HUES6 (cell line): ENCODE measurements around the gene GRM4.
"Not testable (repeated sequence)": the region's sequence is repeated elsewhere in the genome, so short reads cannot be mapped to it uniquely, and the experiment has no call there.

ENCODE experiments used
- H3K27ac ChIP-seq: 2 replicates; pipeline ENCODE4 v1.7.0; 2013; ENCODE audit warnings: low read depth, mild to moderate bottlenecking, low read length, inconsistent platforms
- H3K27me3 ChIP-seq: 2 replicates; pipeline ENCODE4 v1.6.1; 2013; ENCODE audit warnings: low read length; ENCODE audit not compliant: control insufficient read depth, insufficient read depth
- H3K36me3 ChIP-seq: 2 replicates; pipeline ENCODE4 v1.6.1; 2013; ENCODE audit warnings: low read length; ENCODE audit not compliant: control insufficient read depth, insufficient read depth
- H3K4me1 ChIP-seq: 2 replicates; pipeline ENCODE4 v1.6.1; 2013; ENCODE audit warnings: low read length; ENCODE audit not compliant: control insufficient read depth, insufficient read depth
- H3K4me3 ChIP-seq: 2 replicates; pipeline ENCODE4 v1.5.1; 2013; ENCODE audit warnings: low read depth, low read length
- H3K9ac ChIP-seq: one replicate; pipeline ENCODE4 v1.6.1; 2013; ENCODE audit warnings: mild to moderate bottlenecking, low read length
- H3K9me3 ChIP-seq: 2 replicates; pipeline ENCODE4 v1.6.1; 2013; ENCODE audit warnings: low read depth, low read length; ENCODE audit not compliant: control insufficient read depth, insufficient read depth

GRM4 gene

DNA sequence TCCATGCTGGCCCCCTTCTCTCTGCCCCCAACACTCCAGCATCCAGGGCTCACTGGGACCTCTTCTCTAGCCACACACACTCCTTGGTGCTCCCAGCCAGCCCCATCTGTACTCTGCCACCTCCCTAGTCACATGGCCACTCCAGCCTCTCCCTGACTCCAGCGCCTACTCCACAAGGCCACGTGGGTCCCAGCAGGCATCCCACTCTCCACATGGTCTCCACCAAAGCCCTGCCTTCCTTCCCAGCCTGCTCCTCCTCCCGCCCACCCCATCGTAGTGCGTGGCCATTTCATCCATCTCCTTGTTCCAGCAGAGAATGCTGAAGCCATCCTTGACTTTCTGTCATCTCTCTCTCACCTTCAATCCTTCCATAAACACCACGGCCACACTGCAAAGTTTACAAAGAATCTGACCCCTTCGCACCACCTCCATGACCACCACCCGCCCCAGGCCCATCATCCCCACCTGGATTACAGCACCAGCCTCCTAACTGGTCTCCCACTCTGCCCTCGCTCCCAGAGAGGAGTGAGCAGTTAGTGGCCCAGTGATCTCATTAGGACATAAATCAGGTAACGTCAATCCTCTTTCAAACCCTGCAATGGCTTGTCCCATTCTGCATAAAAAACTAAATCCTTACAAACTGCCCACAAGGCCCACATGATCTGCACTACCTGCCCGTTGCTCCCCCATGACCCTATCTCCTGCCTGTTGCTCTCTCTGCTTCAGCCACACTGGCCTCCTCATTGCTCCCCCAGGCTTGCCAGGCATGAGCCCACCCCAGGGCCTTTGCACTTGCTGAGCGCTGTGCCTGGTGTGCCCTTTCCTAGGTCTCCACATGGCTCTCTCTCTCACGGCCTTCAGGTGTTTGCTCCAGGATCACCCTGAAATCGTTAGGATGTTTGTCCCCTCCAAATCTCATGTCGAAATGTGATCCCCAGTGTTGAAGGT is 96.2 kb downstream of the GRM4 start:
- H3K9me3 ChIP-seq = no peaks in the 10 kb centered on the region
- no peak overlapping the region for H3K4me3 ChIP-seq
- no peaks in the 10 kb centered on the region for H3K36me3 ChIP-seq
- no peaks in the 10 kb centered on the region for H3K27me3 ChIP-seq
- no peak overlapping the region for H3K27ac ChIP-seq
- no peak overlapping the region for H3K9ac ChIP-seq
- peaks cover 18% of the 10 kb centered on the region; the same call in 1 of the 2 replicates for H3K4me1 ChIP-seq

DNA sequence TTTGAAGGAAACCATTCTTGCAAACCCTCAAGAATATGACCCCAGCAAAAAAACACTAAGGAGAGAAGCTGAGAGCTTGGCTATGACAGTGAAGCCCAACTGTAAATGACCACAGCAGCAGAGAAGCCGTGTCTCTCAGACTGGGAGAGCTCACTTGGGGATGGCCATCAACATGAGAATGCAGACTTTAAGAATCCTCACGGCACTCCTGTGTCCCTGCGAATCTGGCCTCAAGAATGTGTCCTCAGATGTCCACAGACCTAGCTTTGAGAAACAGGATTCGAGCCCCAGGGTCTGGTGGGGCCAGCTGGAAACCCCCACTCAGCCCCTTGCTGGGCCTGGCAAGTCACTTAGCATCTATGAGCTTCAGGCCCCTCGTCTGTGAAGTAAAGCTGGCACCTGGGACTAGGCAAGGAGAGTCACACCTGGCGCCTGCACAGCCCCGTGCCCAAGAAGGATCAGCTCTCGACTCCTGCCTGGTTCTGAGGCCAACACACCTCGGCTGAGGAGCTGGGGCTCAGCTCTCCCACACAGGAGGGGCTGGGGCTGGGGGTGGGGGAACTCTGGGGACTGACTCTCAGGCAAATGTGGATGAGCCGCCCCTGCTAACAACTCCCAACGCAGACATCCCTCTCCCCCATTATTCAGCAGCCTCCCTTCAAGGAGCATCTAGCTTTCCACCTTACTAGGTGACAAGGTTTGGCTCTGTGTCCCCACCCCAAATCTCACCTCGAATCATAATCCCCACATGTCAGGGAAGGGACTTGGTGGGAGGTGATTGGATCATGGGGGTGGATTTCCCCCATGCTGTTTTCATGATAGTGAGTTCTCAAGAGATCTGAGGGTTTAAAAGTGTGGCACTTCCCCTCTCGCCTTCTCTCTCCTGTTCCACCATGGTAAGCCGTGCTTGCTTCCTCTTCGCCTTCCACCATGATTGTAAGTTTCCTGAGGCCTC is 97.7 kb downstream of the GRM4 start:
- Histone ChIP-seq H3K36me3 (no peaks in the 10 kb centered on the region), H3K4me1 (peaks cover 4% of the 10 kb centered on the region; the same call in 1 of the 2 replicates), H3K27ac (no peak overlapping the region), H3K27me3 (no peaks in the 10 kb centered on the region), H3K9ac (no peak overlapping the region), H3K4me3 (no peak overlapping the region), H3K9me3 (no peaks in the 10 kb centered on the region)

DNA sequence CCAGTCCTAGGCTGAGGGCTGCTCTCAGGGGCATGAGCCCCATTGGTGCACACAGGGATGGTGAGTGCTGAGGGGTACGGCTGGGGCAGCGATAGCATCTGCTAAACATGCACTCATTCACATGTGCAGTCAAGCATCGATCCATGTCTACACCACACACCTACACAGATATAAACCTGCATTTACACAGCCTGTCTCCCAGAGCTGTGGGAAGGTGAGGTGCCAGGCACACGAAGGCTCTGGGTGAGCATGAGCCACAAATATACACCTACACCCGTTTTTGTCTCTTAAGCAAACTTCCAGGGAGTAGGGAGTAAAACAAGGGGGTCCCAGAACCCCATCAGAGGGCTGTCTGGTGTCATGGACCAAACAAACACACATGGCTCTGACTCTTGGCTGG is 99.3 kb downstream of the GRM4 start:
- Histone ChIP-seq H3K27me3 (no peaks in the 10 kb centered on the region), H3K36me3 (no peaks in the 10 kb centered on the region), H3K4me3 (no peak overlapping the region), H3K9ac (no peak overlapping the region), H3K4me1 (peaks cover 3% of the 10 kb centered on the region; the same call in 1 of the 2 replicates), H3K27ac (no peak overlapping the region), H3K9me3 (no peaks in the 10 kb centered on the region)

DNA sequence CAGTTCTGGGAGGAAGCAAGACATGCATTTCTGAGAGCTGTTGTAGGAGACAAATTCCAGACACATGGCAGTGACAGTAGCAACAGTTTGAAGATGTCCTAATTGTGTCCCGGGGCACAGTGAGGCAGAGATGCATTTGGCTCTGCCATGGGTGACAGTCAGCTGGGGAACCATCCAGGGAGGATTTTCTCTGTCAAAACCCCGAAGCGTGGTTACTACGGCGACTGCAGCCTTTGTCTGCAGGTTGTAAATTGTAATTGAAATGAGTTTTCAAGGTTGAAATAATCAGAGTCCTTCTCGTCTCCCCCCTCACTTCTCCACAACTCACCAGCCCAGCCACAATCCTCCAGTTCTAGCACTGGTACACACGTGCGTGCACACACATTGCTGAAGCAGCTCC is 100.1 kb downstream of the GRM4 start:
- no peaks in the 10 kb centered on the region for H3K9me3 ChIP-seq
- H3K9ac ChIP-seq = no peak overlapping the region
- no peak overlapping the region for H3K4me3 ChIP-seq
- H3K27ac ChIP-seq = no peak overlapping the region
- H3K4me1 ChIP-seq = peaks cover 3% of the 10 kb centered on the region; the same call in 1 of the 2 replicates
- no peaks in the 10 kb centered on the region for H3K27me3 ChIP-seq
- no peaks in the 10 kb centered on the region for H3K36me3 ChIP-seq

DNA sequence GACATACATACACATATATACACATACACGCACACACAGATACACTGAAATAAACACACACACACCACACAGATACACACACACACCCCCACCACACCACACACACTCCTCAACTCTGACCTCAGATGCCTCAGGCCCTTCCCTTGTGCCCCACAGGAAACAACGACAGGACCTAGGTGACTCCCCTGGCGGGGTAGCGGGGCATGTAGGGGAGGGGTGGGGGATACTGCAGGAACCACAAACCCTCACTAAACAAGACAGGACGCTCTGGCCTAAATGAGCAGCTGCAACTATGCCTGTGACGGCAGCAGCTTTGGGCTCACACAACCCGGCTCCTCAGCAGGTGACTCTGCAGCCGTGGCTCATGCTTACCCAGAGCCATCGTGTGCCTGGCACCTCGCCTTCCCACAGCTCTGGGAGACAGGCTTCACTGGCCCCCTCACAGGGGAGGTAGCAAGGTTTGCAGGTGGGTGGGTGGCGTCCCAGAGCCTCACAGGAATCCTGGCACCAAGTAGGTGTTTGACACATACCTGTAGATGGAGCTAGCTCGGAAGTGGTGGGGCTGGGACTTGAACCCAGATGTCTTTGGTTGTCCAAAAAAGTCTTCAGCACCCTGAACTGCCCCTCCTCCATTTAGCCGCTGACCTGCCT is 100.8 kb downstream of the GRM4 start:
- H3K9ac ChIP-seq = no peak overlapping the region
- no peak overlapping the region for H3K27ac ChIP-seq
- H3K4me1 ChIP-seq = peaks cover 3% of the 10 kb centered on the region; the same call in 1 of the 2 replicates
- no peaks in the 10 kb centered on the region for H3K36me3 ChIP-seq
- H3K9me3 ChIP-seq = no peaks in the 10 kb centered on the region
- H3K4me3 ChIP-seq = no peak overlapping the region
- no peaks in the 10 kb centered on the region for H3K27me3 ChIP-seq

DNA sequence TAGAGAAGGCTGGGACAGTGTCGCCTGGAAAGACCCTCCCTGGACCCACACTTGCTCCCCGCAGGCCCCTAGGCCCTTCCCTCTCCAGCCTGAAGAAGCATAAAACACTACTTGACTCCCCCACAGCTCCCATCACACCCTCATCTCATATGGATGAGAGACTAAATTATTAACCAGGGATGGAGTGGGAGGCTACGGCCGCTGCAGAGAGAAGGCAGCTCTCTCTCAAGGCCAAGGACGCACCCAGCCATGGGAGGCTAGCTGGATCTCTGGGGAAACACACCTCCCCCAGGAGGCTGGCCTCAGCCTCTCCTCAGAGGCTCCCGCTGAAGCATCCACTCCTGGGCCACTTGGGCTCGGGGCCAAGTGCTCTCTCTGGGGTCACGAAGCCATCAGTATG is 102.5 kb downstream of the GRM4 start:
- Histone ChIP-seq H3K27ac (no peak overlapping the region), H3K27me3 (no peaks in the 10 kb centered on the region), H3K9ac (no peak overlapping the region), H3K4me3 (no peak overlapping the region), H3K4me1 (peaks cover 3% of the 10 kb centered on the region; the same call in 1 of the 2 replicates), H3K9me3 (no peaks in the 10 kb centered on the region), H3K36me3 (no peaks in the 10 kb centered on the region)

DNA sequence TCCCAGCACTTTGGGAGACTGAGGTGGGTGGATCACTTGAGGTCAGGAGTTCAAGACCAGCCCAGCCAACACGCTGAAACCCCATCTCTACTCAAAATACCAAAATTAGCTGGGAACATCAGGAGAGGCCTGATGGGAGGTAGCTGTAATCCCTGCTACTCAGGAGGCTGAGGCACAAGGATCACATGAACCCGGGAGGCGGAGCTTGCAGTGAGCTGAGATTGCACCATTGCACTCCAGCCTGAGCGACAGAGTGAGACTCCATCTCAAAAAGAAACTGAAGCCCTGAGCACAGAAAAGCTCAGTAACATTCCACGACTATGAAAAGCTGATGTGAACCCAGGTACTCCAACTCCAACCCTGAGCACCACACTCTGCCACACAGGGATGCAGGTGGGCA is 103.9 kb downstream of the GRM4 start:
- H3K9me3 ChIP-seq, H3K36me3 ChIP-seq, H3K4me3 ChIP-seq, H3K9ac ChIP-seq, H3K27ac ChIP-seq, H3K27me3 ChIP-seq, H3K4me1 ChIP-seq: not testable (repeated sequence)

DNA sequence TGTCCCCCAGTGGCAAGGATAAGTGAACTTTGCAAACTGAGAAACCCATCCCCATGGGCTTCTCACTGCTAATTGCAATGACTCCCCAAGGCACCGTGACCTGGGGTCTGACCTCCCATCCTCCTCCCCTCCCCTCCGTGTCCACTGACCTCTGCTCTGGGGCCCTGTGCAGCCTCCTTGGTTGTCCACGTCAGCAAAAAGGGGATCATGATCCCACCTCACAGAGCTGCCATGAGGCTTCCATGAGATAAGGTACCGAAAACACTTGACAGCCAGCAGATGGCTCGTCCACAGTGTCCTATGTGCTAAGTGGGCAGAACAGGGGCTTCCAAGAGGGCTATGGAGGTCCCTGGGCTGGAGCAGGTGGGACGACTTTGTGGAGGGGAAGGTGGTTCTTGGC is 104.5 kb downstream of the GRM4 start:
- Histone ChIP-seq H3K4me1 (peaks cover 3% of the 10 kb centered on the region; the same call in 1 of the 2 replicates), H3K9me3 (no peaks in the 10 kb centered on the region), H3K9ac (no peak overlapping the region), H3K27ac (no peak overlapping the region), H3K27me3 (no peaks in the 10 kb centered on the region), H3K36me3 (no peaks in the 10 kb centered on the region), H3K4me3 (no peak overlapping the region)

DNA sequence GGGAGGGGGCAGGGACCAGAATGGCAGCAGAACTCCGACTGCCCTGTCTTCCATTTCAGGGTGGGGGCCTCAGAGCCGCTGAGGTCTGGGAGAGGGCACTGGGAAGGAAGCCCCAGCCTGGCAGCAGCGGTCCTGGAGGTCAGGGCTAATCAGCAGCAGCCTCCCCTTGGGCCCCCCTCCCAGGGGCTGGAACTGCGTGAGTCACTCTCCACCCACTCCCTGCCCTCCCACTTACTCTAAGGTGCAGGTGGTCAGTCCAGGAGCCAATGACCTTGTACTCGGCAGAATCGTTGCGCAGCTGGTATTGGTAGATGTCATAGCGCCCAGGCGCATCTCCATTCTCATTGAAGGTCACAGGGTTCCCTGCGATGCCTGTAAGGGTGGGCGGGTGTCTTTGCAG is 105.9 kb downstream of the GRM4 start:
- H3K27me3 ChIP-seq = no peaks in the 10 kb centered on the region
- no peak overlapping the region for H3K27ac ChIP-seq
- no peak overlapping the region for H3K9ac ChIP-seq
- H3K9me3 ChIP-seq = no peaks in the 10 kb centered on the region
- H3K4me1 ChIP-seq = peaks cover 3% of the 10 kb centered on the region; the same call in 1 of the 2 replicates
- peaks cover 8% of the 10 kb centered on the region for H3K36me3 ChIP-seq
- H3K4me3 ChIP-seq = no peak overlapping the region

DNA sequence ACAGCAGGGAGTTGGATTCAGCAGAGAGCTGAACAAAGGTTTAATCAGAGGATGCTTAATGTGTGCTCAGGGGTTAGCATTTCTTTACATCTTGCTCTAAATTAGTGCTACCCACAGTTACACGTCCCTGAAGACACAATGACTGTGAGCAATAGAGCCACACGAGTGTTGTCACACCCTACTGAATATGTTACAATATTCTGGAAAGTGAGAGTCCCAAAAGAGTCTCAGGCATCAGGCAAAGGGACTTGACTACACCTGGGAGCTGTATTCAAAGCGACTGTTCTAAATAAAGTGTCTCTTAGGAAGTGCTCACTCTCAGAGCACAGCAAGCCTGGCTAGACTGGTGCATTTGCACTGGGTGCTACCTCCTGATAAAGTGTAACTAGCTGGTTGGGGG is 108.7 kb downstream of the GRM4 start:
- H3K9me3 ChIP-seq = no peaks in the 10 kb centered on the region
- peaks cover 1% of the 10 kb centered on the region; the same call in 1 of the 2 replicates for H3K4me1 ChIP-seq
- H3K27me3 ChIP-seq = no peaks in the 10 kb centered on the region
- H3K27ac ChIP-seq = no peak overlapping the region
- H3K36me3 ChIP-seq = peaks cover 8% of the 10 kb centered on the region
- H3K4me3 ChIP-seq = no peak overlapping the region
- H3K9ac ChIP-seq = no peak overlapping the region
